Panc1 (cell line): ENCODE results near the gene LACTB. TPM values are rescaled to one million over a fixed set of nuclear protein-coding genes. Genes with fewer than 3 reads are reported as not detected.
A peak's percentile ranks its signal among the peaks of the same experiment; 100 is the strongest.

Experiments used
- ATAC-seq: fragments of 200-7000 bp; cut with Tn5 transposase; 2 replicates; pipeline ENCODE4 v1.9.1; 2020; ENCODE audit warnings: mild to moderate bottlenecking, moderate library complexity
- BruUV-seq: library from RNA; stranded (reverse); fragments of 400-500 nt; replicated peaks from 2 replicates; lab custom pipeline; 2021; lab: Mats Ljungman, UMichigan
- CTCF ChIA-PET: fragments of 300-600 bp; sonication (Branson Sonifier 250); formaldehyde crosslinking; loops from one replicate; lab custom pipeline; 2022; ENCODE audit warnings: antibody characterized with exemption; lab: Charles Lee
- POLR2A ChIA-PET: fragments of 300-600 bp; sonication (Branson Sonifier 250); formaldehyde crosslinking; loops from one replicate; lab custom pipeline; 2022; ENCODE audit warnings: antibody characterized with exemption; lab: Charles Lee
- DNase-seq: peaks from one replicate; pipeline ENCODE4 v3.0.0-alpha.2; 2010; ENCODE audit warnings: low read depth, low spot score
- H3K27ac ChIP-seq: 2 replicates; pipeline ENCODE4 v1.5.1; 2011; ENCODE audit warnings: mild to moderate bottlenecking, low read length, inconsistent platforms
- H3K27me3 ChIP-seq: fragments of 200-500 bp; sonication (Bioruptor generic); 2 replicates; pipeline ENCODE4 v1.6.0; 2014; ENCODE audit warnings: low read length, inconsistent platforms; ENCODE audit not compliant: control insufficient read depth, insufficient read depth
- H3K36me3 ChIP-seq: fragments of 200-500 bp; sonication (Bioruptor generic); 2 replicates; pipeline ENCODE4 v1.5.1; 2014; ENCODE audit warnings: inconsistent platforms, mild to moderate bottlenecking, low read length, moderate library complexity; ENCODE audit not compliant: control insufficient read depth, insufficient read depth
- H3K4me1 ChIP-seq: 2 replicates; pipeline ENCODE4 v1.5.1; 2011; ENCODE audit warnings: inconsistent platforms, mild to moderate bottlenecking, low read length, moderate library complexity; ENCODE audit not compliant: control insufficient read depth, insufficient read depth
- H3K4me3 ChIP-seq, 2 experiments: 2 replicates each; pipeline ENCODE4 v1.5.1; 2011 to 2012; ENCODE audit warnings: low read depth in 2 of 2, low read length in 2 of 2, mild to moderate bottlenecking in 2 of 2, inconsistent platforms in 1 of 2, moderate library complexity in 1 of 2
- H3K9me3 ChIP-seq: fragments of 200-500 bp; sonication (Bioruptor generic); 2 replicates; pipeline ENCODE4 v1.5.1; 2014; ENCODE audit warnings: low read depth, mild to moderate bottlenecking, inconsistent platforms, low read length, moderate library complexity; ENCODE audit not compliant: control insufficient read depth, insufficient read depth
- POLR2AphosphoS5 ChIP-seq: IDR thresholded peaks from 2 replicates; pipeline ENCODE4 v1.6.1; 2012; ENCODE audit warnings: mild to moderate bottlenecking, low read depth, low read length, moderate library complexity
- SIN3A ChIP-seq: IDR thresholded peaks from 2 replicates; pipeline ENCODE4 v1.6.1; 2012; ENCODE audit warnings: low read depth, mild to moderate bottlenecking, low read length, moderate library complexity, borderline replicate concordance; ENCODE audit not compliant: insufficient read depth
- TCF7L2 ChIP-seq: IDR thresholded peaks from 2 replicates; pipeline ENCODE4 v1.6.1; 2011; ENCODE audit warnings: mild to moderate bottlenecking, low read depth, low read length, inconsistent platforms
- in situ Hi-C: cut with HindIII; loops from 2 replicates; pipeline ENCODE4 v1.10.0; 2016; ENCODE audit warnings: low sequenced_read_pairs, low pct_unique_long_range_greater_than_20kb
- intact Hi-C: fragments of 100-400 bp; cut with micrococcal nuclease; formaldehyde crosslinking; loops from one replicate; pipeline ENCODE4 v1.10.0; 2022; ENCODE audit not compliant: unreplicated experiment
- total RNA-seq: library from RNA; stranded (reverse); gene quantifications from one replicate; pipeline ENCODE4 v1.2.1, GENCODE V29; 2021; ENCODE audit not compliant: unreplicated experiment
- TF ChIP-seq, protein P1 (sequence below): fragments of 450-650 bp; IDR thresholded peaks from 2 replicates; pipeline ENCODE4 v1.5.1; 2017; ENCODE audit warnings: mild to moderate bottlenecking
- TF ChIP-seq, protein P2 (sequence below), 2 experiments: IDR thresholded peaks; 2 replicates each; pipeline ENCODE4 v1.6.1; 2011 to 2012; ENCODE audit warnings: low read depth in 2 of 2, control low read depth in 1 of 2, low read length in 1 of 2, mild to moderate bottlenecking in 1 of 2, moderate library complexity in 1 of 2; ENCODE audit not compliant: insufficient read depth in 1 of 2

Gene LACTB
- total RNA-seq, 1 experiment from 2014 or later = 18.4 TPM

DNA sequence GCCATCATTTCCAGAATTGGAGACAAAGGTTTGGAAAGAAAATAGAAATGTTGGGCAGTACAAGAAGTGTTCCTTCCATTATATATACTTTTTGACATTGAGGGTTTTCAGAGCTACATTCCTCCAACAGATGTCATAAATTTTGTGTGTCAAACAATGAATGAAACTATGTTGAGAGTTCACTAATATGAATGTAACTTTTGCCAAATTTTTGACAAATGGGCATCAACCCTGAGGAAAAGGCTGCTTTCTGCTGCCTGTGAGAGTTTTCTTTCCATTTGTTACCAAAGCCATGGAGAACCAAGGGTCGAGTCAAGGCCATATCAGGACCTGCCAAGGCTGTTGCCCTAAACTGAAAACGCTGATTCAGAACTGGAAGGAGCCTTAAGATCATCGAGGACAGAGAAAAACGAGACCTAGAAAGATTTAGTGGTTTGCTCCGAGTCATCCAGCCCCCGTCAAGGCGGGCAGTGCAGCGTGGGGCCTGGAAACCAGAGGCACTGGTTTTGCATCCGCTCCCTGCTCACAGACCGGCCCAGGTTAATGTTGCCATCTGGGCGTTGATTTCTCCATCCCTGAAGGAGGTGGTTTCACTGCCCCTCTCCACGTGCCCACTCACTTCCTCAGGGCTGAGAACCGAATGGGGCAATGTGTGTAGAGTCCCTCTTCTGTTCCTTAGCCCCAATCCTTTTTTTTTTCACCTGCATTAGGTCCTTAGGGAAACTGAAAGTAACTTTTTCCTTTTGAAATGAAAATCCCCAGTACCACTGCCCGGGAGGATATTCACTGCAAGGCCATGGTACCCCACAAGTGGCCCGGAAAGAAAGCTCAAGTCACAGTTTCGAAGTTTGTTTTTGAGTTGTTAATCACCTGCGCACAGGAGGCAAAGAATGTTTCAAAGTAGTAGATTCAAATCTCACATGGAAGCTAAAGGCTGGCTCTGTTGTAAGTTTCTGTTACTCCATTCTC is 46.4 kb upstream of the LACTB start:
- TF ChIP-seq, protein P1, sequence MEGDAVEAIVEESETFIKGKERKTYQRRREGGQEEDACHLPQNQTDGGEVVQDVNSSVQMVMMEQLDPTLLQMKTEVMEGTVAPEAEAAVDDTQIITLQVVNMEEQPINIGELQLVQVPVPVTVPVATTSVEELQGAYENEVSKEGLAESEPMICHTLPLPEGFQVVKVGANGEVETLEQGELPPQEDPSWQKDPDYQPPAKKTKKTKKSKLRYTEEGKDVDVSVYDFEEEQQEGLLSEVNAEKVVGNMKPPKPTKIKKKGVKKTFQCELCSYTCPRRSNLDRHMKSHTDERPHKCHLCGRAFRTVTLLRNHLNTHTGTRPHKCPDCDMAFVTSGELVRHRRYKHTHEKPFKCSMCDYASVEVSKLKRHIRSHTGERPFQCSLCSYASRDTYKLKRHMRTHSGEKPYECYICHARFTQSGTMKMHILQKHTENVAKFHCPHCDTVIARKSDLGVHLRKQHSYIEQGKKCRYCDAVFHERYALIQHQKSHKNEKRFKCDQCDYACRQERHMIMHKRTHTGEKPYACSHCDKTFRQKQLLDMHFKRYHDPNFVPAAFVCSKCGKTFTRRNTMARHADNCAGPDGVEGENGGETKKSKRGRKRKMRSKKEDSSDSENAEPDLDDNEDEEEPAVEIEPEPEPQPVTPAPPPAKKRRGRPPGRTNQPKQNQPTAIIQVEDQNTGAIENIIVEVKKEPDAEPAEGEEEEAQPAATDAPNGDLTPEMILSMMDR = no peak
- no peak for TF ChIP-seq SIN3A
- TF ChIP-seq, protein P2, sequence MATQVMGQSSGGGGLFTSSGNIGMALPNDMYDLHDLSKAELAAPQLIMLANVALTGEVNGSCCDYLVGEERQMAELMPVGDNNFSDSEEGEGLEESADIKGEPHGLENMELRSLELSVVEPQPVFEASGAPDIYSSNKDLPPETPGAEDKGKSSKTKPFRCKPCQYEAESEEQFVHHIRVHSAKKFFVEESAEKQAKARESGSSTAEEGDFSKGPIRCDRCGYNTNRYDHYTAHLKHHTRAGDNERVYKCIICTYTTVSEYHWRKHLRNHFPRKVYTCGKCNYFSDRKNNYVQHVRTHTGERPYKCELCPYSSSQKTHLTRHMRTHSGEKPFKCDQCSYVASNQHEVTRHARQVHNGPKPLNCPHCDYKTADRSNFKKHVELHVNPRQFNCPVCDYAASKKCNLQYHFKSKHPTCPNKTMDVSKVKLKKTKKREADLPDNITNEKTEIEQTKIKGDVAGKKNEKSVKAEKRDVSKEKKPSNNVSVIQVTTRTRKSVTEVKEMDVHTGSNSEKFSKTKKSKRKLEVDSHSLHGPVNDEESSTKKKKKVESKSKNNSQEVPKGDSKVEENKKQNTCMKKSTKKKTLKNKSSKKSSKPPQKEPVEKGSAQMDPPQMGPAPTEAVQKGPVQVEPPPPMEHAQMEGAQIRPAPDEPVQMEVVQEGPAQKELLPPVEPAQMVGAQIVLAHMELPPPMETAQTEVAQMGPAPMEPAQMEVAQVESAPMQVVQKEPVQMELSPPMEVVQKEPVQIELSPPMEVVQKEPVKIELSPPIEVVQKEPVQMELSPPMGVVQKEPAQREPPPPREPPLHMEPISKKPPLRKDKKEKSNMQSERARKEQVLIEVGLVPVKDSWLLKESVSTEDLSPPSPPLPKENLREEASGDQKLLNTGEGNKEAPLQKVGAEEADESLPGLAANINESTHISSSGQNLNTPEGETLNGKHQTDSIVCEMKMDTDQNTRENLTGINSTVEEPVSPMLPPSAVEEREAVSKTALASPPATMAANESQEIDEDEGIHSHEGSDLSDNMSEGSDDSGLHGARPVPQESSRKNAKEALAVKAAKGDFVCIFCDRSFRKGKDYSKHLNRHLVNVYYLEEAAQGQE (IDR thresholded peaks at IDR 0.05; ENCODE audit: insufficient read depth in 1 of 2, low read depth in 2 of 2, low read length in 1 of 2) = no peak
- TF ChIP-seq TCF7L2 = no peak
- TF ChIP-seq POLR2AphosphoS5 = no peak
- in situ Hi-C loops (no loop called here), intact Hi-C loops (no loop called here)
- CTCF ChIA-PET = no interaction called here
- Histone ChIP-seq H3K27ac (peak overlapping the region; percentile 45; the same call in 1 of the 2 replicates), H3K4me1 (peaks cover 6% of the 10 kb centered on the region; the same call in 1 of the 2 replicates), H3K9me3 (no peaks in the 10 kb centered on the region), H3K36me3 (peaks cover 2% of the 10 kb centered on the region), H3K27me3 (no peaks in the 10 kb centered on the region), H3K4me3 (peak overlapping the region in 1 of 2 experiments; percentile 21; a peak in 2 of 4 replicates)
- BruUV-seq = no TSS peak
- no peak for ATAC-seq
- no peak for DNase-seq
- POLR2A ChIA-PET = no interaction called here

DNA sequence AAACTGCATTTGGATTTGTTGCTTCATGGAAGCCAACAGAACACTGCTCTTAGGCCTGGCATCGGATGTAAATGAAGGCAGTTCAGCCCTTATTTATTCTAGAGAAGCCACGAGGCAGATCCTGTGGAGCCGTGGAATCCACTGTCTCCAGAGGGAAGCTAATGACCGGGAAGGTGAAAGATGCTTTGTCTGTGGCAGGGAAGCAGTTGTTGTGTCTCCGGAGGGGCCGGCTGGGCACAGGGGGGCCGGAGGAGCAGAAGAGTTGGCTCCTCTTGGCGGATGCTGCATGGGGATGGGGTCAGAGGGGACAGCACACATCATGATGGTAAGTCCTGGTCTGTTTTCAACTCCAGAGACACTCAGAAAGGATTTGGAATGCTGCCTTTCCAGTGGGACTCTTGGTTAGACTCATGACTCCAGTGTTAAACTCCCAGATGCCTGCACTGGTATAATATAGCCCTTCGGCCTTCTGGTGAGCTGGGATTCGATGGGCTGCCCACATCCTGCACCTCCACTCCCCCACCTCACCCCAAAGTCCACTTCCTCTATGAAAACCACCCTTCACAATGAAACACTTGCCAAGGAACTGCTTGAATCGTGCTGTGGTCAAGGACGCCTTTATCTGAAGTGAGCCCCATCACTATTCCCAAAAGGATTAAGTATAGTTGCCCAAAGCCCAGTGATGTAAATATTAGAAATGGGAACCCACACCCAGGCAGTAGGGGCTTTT is 45.5 kb upstream of the LACTB start:
- in situ Hi-C loops (no loop called here), intact Hi-C loops (no loop called here)
- POLR2A ChIA-PET = no interaction called here
- Histone ChIP-seq H3K4me3 (peak overlapping the region in 1 of 2 experiments; percentile 21; a peak in 2 of 4 replicates), H3K27ac (peak overlapping the region; percentile 45; the same call in 1 of the 2 replicates), H3K27me3 (no peaks in the 10 kb centered on the region), H3K9me3 (no peaks in the 10 kb centered on the region), H3K36me3 (peaks cover 2% of the 10 kb centered on the region), H3K4me1 (peaks cover 6% of the 10 kb centered on the region; the same call in 1 of the 2 replicates)
- TF ChIP-seq, protein P2 (IDR thresholded peaks at IDR 0.05; ENCODE audit: insufficient read depth in 1 of 2, low read depth in 2 of 2, low read length in 1 of 2) = no peak
- TF ChIP-seq TCF7L2 (no peak), POLR2AphosphoS5 (no peak), SIN3A (no peak)
- TF ChIP-seq, protein P1 = no peak
- ATAC-seq (no peak), DNase-seq (no peak)
- BruUV-seq = no TSS peak
- CTCF ChIA-PET = no interaction called here
